Trophoblast cell (in vitro differentiated cells and primary cell): Measurements from ENCODE around the gene TTC13.

Experiments used
- DNase-seq, 2 donors: peaks; one replicate each; pipeline ENCODE4 v3.0.0-alpha.2; 2016
- H2AFZ ChIP-seq: 2 replicates; pipeline ENCODE4 v1.6.1; 2013; ENCODE audit warnings: low read length, moderate library complexity, mild to moderate bottlenecking; ENCODE audit not compliant: insufficient read depth, poor library complexity
- H2AK5ac ChIP-seq: 2 replicates; pipeline ENCODE4 v1.6.1; 2013; ENCODE audit warnings: mild to moderate bottlenecking, low read length
- H2BK120ac ChIP-seq: 2 replicates; pipeline ENCODE4 v1.6.1; 2013; ENCODE audit warnings: low read length, mild to moderate bottlenecking, moderate library complexity; ENCODE audit not compliant: insufficient read depth, poor library complexity
- H2BK12ac ChIP-seq: 2 replicates; pipeline ENCODE4 v1.6.1; 2013; ENCODE audit warnings: mild to moderate bottlenecking, low read length, moderate library complexity
- H2BK5ac ChIP-seq: 2 replicates; pipeline ENCODE4 v1.6.1; 2013; ENCODE audit warnings: low read length, low read depth, moderate library complexity, mild to moderate bottlenecking; ENCODE audit not compliant: poor library complexity
- H3K14ac ChIP-seq: 2 replicates; pipeline ENCODE4 v1.6.1; 2013; ENCODE audit warnings: mild to moderate bottlenecking, low read length
- H3K18ac ChIP-seq: 2 replicates; pipeline ENCODE4 v1.6.1; 2013; ENCODE audit warnings: mild to moderate bottlenecking, low read length
- H3K23ac ChIP-seq: 2 replicates; pipeline ENCODE4 v1.6.1; 2013; ENCODE audit warnings: low read length
- H3K27ac ChIP-seq: 2 replicates; pipeline ENCODE4 v1.5.1; 2013; ENCODE audit warnings: low read depth, mild to moderate bottlenecking, inconsistent platforms, low read length, moderate library complexity
- H3K27me3 ChIP-seq: 2 replicates; pipeline ENCODE4 v1.6.1; 2013; ENCODE audit warnings: inconsistent platforms, mild to moderate bottlenecking, low read length, moderate library complexity; ENCODE audit not compliant: insufficient read depth
- H3K36me3 ChIP-seq, 2 experiments: 1 replicate in 1 of 2; 2 replicates in 1 of 2; pipeline ENCODE4 v1.6.1; 2013; ENCODE audit warnings: low read length in 2 of 2, mild to moderate bottlenecking in 2 of 2, moderate library complexity in 1 of 2; ENCODE audit not compliant: insufficient read depth in 2 of 2, control insufficient read depth in 1 of 2
- H3K4ac ChIP-seq: 2 replicates; pipeline ENCODE4 v1.6.1; 2013; ENCODE audit warnings: low read depth, mild to moderate bottlenecking, low read length, moderate library complexity
- H3K4me1 ChIP-seq, 2 experiments: 1 replicate in 1 of 2; 2 replicates in 1 of 2; pipeline ENCODE4 v1.6.1; 2013; ENCODE audit warnings: low read length in 2 of 2, mild to moderate bottlenecking in 2 of 2, moderate library complexity in 1 of 2; ENCODE audit not compliant: insufficient read depth in 2 of 2, control insufficient read depth in 1 of 2
- H3K4me2 ChIP-seq: 2 replicates; pipeline ENCODE4 v1.6.1; 2013; ENCODE audit warnings: inconsistent platforms, mild to moderate bottlenecking, low read length, moderate library complexity
- H3K4me3 ChIP-seq: 2 replicates; pipeline ENCODE4 v1.5.1; 2013; ENCODE audit warnings: mild to moderate bottlenecking, low read depth, low read length, inconsistent platforms
- H3K79me1 ChIP-seq: one replicate; pipeline ENCODE4 v1.6.1; 2013; ENCODE audit warnings: low read length
- H3K79me2 ChIP-seq: 2 replicates; pipeline ENCODE4 v1.6.1; 2013; ENCODE audit warnings: low read length, mild to moderate bottlenecking; ENCODE audit not compliant: control insufficient read depth, insufficient read depth, poor library complexity
- H3K9ac ChIP-seq: 2 replicates; pipeline ENCODE4 v1.6.1; 2013; ENCODE audit warnings: mild to moderate bottlenecking, low read length
- H3K9me3 ChIP-seq: 2 replicates; pipeline ENCODE4 v1.6.1; 2013; ENCODE audit warnings: low read depth, mild to moderate bottlenecking, control low read depth, inconsistent platforms, low read length; ENCODE audit not compliant: insufficient read depth
- H4K12ac ChIP-seq: 2 replicates; pipeline ENCODE4 v1.6.1; 2013; ENCODE audit warnings: low read depth, mild to moderate bottlenecking, low read length, moderate library complexity
- H4K8ac ChIP-seq: 2 replicates; pipeline ENCODE4 v1.6.1; 2013; ENCODE audit warnings: low read depth, mild to moderate bottlenecking, low read length, moderate library complexity
- H4K91ac ChIP-seq: one replicate; pipeline ENCODE4 v1.6.1; 2013; ENCODE audit warnings: low read depth, mild to moderate bottlenecking, low read length, moderate library complexity
- WGBS: extraction: QIAGEN DNeasy Blood & Tissue Kit; methylation state at CpG from one replicate; pipeline ENCODE4 v1.1.7; 2013; ENCODE audit warnings: missing lambda C conversion rate; ENCODE audit not compliant: insufficient read length, insufficient coverage; ENCODE audit errors: extremely low coverage; 5-methylcytosine and 5-hydroxymethylcytosine counted together

TTC13 gene

DNA sequence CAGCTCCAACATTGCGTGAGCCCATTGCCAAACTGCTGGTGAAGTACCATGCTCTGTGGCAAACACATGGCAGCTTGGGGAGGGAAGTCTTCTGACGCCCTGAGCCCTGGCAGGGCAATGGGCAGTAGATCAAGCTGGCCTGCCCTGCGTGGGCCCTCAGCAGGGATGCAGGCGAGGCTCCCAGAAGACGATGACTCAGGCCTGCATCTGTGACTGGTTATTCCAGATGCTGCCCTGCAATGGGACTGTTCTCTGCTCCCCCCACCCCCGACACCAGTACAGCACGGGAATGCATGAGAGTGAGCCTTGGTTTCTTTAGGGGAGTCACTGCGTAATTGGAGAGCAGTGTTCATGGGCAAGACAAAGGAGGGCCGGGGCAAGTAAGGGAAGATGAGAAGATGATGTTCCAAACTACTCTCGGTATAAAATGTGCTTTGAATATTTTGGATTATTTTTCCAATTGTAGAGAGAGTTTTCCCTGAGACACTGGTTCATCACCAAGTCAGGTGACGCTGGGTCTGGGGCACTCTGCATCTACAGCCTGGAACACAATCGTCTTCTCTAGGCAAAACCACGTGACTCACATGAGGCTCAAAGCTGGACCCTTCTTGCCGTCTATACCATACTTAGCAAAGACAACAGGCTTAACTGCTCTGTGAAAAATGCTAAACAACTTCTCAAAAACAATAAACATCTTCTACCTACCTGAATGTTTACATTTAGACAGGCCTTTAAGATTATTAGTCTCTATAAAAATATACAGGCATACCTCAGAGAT is 101.3 kb downstream of the TTC13 start:
- peak; percentile 55 to 71 for DNase-seq
- no peak overlapping the region for H3K18ac ChIP-seq
- no peak overlapping the region for H2BK5ac ChIP-seq
- H2BK12ac ChIP-seq, result no peak overlapping the region
- no peaks in the 10 kb centered on the region for H3K79me1 ChIP-seq
- H2AFZ ChIP-seq, result no peak overlapping the region
- no peak overlapping the region for H4K12ac ChIP-seq
- no peak overlapping the region for H3K14ac ChIP-seq
- no peak overlapping the region for H3K9ac ChIP-seq
- no peak overlapping the region for H4K91ac ChIP-seq
- no peaks in the 10 kb centered on the region for H3K36me3 ChIP-seq
- no peak overlapping the region for H2BK120ac ChIP-seq
- no peak overlapping the region for H3K23ac ChIP-seq
- H4K8ac ChIP-seq, result no peak overlapping the region
- H3K9me3 ChIP-seq, result no peaks in the 10 kb centered on the region
- no peaks in the 10 kb centered on the region for H3K27me3 ChIP-seq
- H3K4me2 ChIP-seq, result no peak overlapping the region
- H3K27ac ChIP-seq, result no peak overlapping the region
- H3K4me3 ChIP-seq, result no peak overlapping the region
- no CpG with 5 or more reads among the region's 14 CpGs for WGBS
- no peak overlapping the region for H3K4ac ChIP-seq
- peaks cover 5 to 8% of the 10 kb centered on the region in 2 experiments for H3K4me1 ChIP-seq
- H3K79me2 ChIP-seq, result no peaks in the 10 kb centered on the region
- H2AK5ac ChIP-seq, result no peak overlapping the region

DNA sequence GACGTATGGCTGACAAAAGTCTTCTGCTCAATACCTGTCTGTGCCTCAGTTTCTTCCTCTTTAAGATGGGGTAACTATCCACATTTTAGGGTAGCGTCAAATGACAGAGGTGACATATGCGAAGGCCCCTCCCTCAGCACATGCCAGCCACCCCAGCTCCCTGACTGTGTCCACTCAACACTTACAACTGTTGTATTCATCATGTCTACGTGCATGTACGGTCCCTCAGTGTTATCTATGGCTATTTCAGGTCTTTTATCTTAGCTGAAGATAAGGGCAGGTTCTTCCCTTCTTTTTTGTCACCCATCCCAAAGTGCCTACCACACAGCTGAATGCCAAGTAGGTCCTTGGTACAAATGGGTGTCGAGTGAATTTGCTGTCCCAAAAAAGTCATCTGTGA is 102.0 kb downstream of the TTC13 start:
- Histone ChIP-seq H4K12ac (no peak overlapping the region), H3K4me1 (peaks cover 5 to 8% of the 10 kb centered on the region in 2 experiments), H4K91ac (no peak overlapping the region), H2AFZ (no peak overlapping the region), H3K27ac (no peak overlapping the region), H2BK120ac (no peak overlapping the region), H2BK12ac (no peak overlapping the region), H3K36me3 (no peaks in the 10 kb centered on the region), H2BK5ac (no peak overlapping the region), H3K79me1 (no peaks in the 10 kb centered on the region), H4K8ac (no peak overlapping the region), H2AK5ac (no peak overlapping the region), H3K14ac (no peak overlapping the region), H3K9me3 (no peaks in the 10 kb centered on the region), H3K27me3 (no peaks in the 10 kb centered on the region), H3K4me2 (no peak overlapping the region), H3K18ac (no peak overlapping the region), H3K79me2 (no peaks in the 10 kb centered on the region), H3K23ac (no peak overlapping the region), H3K9ac (no peak overlapping the region), H3K4ac (no peak overlapping the region), H3K4me3 (no peak overlapping the region)
- peak in 1 of 2 donors; percentile 12 for DNase-seq
- no CpG with 5 or more reads among the region's 6 CpGs for WGBS

DNA sequence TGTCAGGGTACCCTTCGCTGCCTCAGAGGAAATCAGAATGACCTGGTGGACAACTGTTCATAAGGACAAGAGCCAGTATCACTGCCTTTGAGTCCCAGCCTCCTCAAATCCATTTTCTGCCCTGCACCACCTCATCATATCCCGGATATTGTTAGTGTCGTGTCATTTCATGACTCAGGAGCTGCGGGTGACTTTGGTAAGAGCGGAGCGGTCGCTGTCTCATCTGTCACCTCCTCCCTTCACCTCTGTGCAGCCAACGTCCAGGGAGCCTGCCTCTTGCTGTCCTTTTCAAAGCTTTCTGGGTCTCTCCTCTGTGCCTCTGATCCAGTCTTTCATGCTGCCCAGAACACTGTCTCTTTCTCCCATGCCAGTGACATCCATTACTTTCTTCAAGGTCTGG is 103.3 kb downstream of the TTC13 start:
- Histone ChIP-seq H3K23ac (no peak overlapping the region), H2BK12ac (no peak overlapping the region), H2BK120ac (no peak overlapping the region), H4K12ac (no peak overlapping the region), H3K4ac (no peak overlapping the region), H3K79me2 (no peaks in the 10 kb centered on the region), H3K4me3 (no peak overlapping the region), H3K4me1 (peaks cover 5 to 8% of the 10 kb centered on the region in 2 experiments), H4K8ac (no peak overlapping the region), H3K4me2 (no peak overlapping the region), H3K18ac (no peak overlapping the region), H3K9me3 (no peaks in the 10 kb centered on the region), H3K27ac (no peak overlapping the region), H2AK5ac (no peak overlapping the region), H3K14ac (no peak overlapping the region), H4K91ac (no peak overlapping the region), H3K9ac (no peak overlapping the region), H3K36me3 (no peaks in the 10 kb centered on the region), H3K27me3 (no peaks in the 10 kb centered on the region), H3K79me1 (no peaks in the 10 kb centered on the region), H2BK5ac (no peak overlapping the region), H2AFZ (no peak overlapping the region)
- peak; percentile 76 to 77 for DNase-seq
- no CpG with 5 or more reads among the region's 8 CpGs for WGBS

DNA sequence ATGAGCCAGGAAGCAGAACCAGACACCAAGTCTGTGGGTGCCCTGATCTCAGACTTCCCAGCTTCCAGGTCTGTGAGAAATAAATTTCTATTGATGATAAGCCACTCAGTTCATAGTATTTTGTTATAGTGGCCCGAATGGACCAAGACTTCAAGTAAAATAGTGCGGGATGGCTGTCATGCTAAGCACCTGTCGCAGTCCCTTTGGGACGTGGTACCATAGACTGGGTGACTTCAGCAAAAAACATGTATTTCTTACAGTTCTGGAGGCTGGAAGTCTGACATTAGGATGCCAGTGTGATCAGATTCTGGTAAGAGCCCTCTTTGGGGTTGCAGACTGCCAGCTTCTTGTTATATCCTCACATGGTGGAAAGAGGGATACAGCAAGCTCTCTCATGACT is 107.7 kb downstream of the TTC13 start:
- H3K4ac ChIP-seq, result no peak overlapping the region
- H3K4me1 ChIP-seq, result peaks cover 7 to 9% of the 10 kb centered on the region in 2 experiments
- H2BK5ac ChIP-seq, result no peak overlapping the region
- peak overlapping the region; percentile 19 for H4K91ac ChIP-seq
- H4K8ac ChIP-seq, result no peak overlapping the region
- peak overlapping the region; percentile 15 for H2BK12ac ChIP-seq
- no peak overlapping the region for H3K4me2 ChIP-seq
- H3K4me3 ChIP-seq, result no peak overlapping the region
- H2BK120ac ChIP-seq, result peak overlapping the region; percentile 10
- H3K36me3 ChIP-seq, result no peaks in the 10 kb centered on the region
- H4K12ac ChIP-seq, result no peak overlapping the region
- no peak overlapping the region for H3K27ac ChIP-seq
- no peak overlapping the region for H3K18ac ChIP-seq
- no peak overlapping the region for H3K9ac ChIP-seq
- H3K9me3 ChIP-seq, result no peaks in the 10 kb centered on the region
- DNase-seq, result no peak
- H3K79me1 ChIP-seq, result peaks cover 17% of the 10 kb centered on the region
- no peaks in the 10 kb centered on the region for H3K27me3 ChIP-seq
- no peak overlapping the region for H3K23ac ChIP-seq
- peak overlapping the region; percentile 36 for H2AK5ac ChIP-seq
- H3K14ac ChIP-seq, result no peak overlapping the region
- no CpG with 5 or more reads among the region's 4 CpGs for WGBS
- peaks cover 19% of the 10 kb centered on the region for H3K79me2 ChIP-seq
- H2AFZ ChIP-seq, result no peak overlapping the region
